Keratinocyte (primary cell): Measurements from ENCODE around the gene RNPS1. TPM values are rescaled to one million over a fixed set of nuclear protein-coding genes. Genes with fewer than 3 reads are reported as not detected.
"Not testable (repeated sequence)": the region's sequence is repeated elsewhere in the genome, so short reads cannot be mapped to it uniquely, and the experiment has no call there.

Experiments used
- DNase-seq: peaks from one replicate; pipeline ENCODE4 v3.0.0-alpha.2; 2011; ENCODE audit warnings: low read depth, missing footprints, low spot score
- FAIRE-seq: peaks from 2 replicates; lab custom pipeline; 2011; peaks lifted over from hg19 to GRCh38; lab: Jason Lieb, UNC
- H2AFZ ChIP-seq: 2 replicates; pipeline ENCODE4 v1.6.0; 2012; ENCODE audit warnings: low read length, control low read depth, inconsistent platforms; ENCODE audit not compliant: control insufficient read depth
- H3K27ac ChIP-seq: 2 replicates; pipeline ENCODE4 v1.5.1; 2011; ENCODE audit warnings: low read length; ENCODE audit not compliant: control insufficient read depth, insufficient read depth
- H3K27me3 ChIP-seq: 3 replicates; pipeline ENCODE4 v1.6.0; 2011; ENCODE audit warnings: low read length; ENCODE audit not compliant: control insufficient read depth, insufficient read depth; ENCODE audit errors: extremely low read depth
- H3K36me3 ChIP-seq, 2 experiments: 2 replicates in 1 of 2; 3 replicates in 1 of 2; pipeline ENCODE4 v1.5.1; 2011; ENCODE audit warnings: low read length in 2 of 2, mild to moderate bottlenecking in 1 of 2; ENCODE audit not compliant: control insufficient read depth in 2 of 2, insufficient read depth in 2 of 2; ENCODE audit errors: extremely low read depth in 1 of 2
- H3K4me1 ChIP-seq: 3 replicates; pipeline ENCODE4 v1.5.1; 2011; ENCODE audit warnings: low read length; ENCODE audit not compliant: control insufficient read depth, insufficient read depth; ENCODE audit errors: extremely low read depth
- H3K4me2 ChIP-seq: 3 replicates; pipeline ENCODE4 v1.6.0; 2011; ENCODE audit warnings: low read depth, low read length; ENCODE audit not compliant: control insufficient read depth, insufficient read depth; ENCODE audit errors: extremely low read depth
- H3K4me3 ChIP-seq, 3 experiments: fragments of 200-600 bp in 1 of 3; sonication (generic) in 1 of 3; 2 replicates in 2 of 3; 3 replicates in 1 of 3; pipeline ENCODE4 v1.5.1; 2011 to 2016; ENCODE audit warnings: low read length in 3 of 3, mild to moderate bottlenecking in 3 of 3, control low read depth in 2 of 3, inconsistent platforms in 1 of 3, low read depth in 1 of 3, mixed read lengths in 1 of 3, mixed run types in 1 of 3, moderate library complexity in 1 of 3; ENCODE audit not compliant: control insufficient read depth in 2 of 3, insufficient read depth in 2 of 3; ENCODE audit errors: extremely low read depth in 1 of 3
- H3K79me2 ChIP-seq: 2 replicates; pipeline ENCODE4 v1.6.0; 2012; ENCODE audit warnings: low read length; ENCODE audit not compliant: control insufficient read depth, insufficient read depth
- H3K9ac ChIP-seq: 3 replicates; pipeline ENCODE4 v1.6.0; 2011; ENCODE audit warnings: low read length; ENCODE audit not compliant: control insufficient read depth, insufficient read depth; ENCODE audit errors: extremely low read depth
- H3K9me1 ChIP-seq: 3 replicates; pipeline ENCODE4 v1.6.0; 2011; ENCODE audit warnings: low read length; ENCODE audit not compliant: control insufficient read depth, insufficient read depth; ENCODE audit errors: extremely low read depth
- H3K9me3 ChIP-seq: 2 replicates; pipeline ENCODE4 v1.5.1; 2012; ENCODE audit warnings: low read depth, low read length; ENCODE audit not compliant: control insufficient read depth
- H4K20me1 ChIP-seq: 3 replicates; pipeline ENCODE4 v1.6.0; 2011; ENCODE audit warnings: low read length; ENCODE audit not compliant: control insufficient read depth, insufficient read depth; ENCODE audit errors: extremely low read depth
- CTCF ChIP-seq, 3 experiments: IDR thresholded peaks in 1 of 3; conservative IDR thresholded peaks in 1 of 3; optimal IDR thresholded peaks in 1 of 3; 2 replicates in 2 of 3; 3 replicates in 1 of 3; pipeline versions ENCODE3 to v1.5.1; 2011; ENCODE audit warnings: low read length in 3 of 3, mild to moderate bottlenecking in 3 of 3, moderate library complexity in 2 of 3, control low read depth in 1 of 3, inconsistent platforms in 1 of 3; ENCODE audit not compliant: insufficient read depth in 2 of 3; ENCODE audit errors: extremely low read depth in 1 of 3
- EZH2 ChIP-seq: IDR thresholded peaks from one replicate; pipeline ENCODE4 v1.6.1; 2012; ENCODE audit warnings: inconsistent platforms, mild to moderate bottlenecking, low read length, moderate library complexity
- dilution Hi-C: fragments of 300-500 bp; cut with MboI; formaldehyde crosslinking; loops from one replicate; pipeline ENCODE4 v1.7.0; 2020; ENCODE audit warnings: low sequenced_read_pairs; ENCODE audit not compliant: extremely low pct_ligation_motif_present
- polyA plus RNA-seq, 5 experiments: library from polyadenylated mRNA; depleted of rRNA in 3 of 5; stranded (reverse) in 3 of 5; stranded (forward) in 1 of 5; unstranded in 1 of 5; fragments of >200 nt; gene quantifications; 1 replicate in 1 of 5; 2 replicates in 3 of 5; 3 replicates in 1 of 5; pipeline versions ENCODE4 v1.2.1 to v1.2.3, GENCODE V29; 2011 to 2012; ENCODE audit warnings: missing spikeins in 2 of 5, low read depth in 1 of 5, low replicate concordance in 1 of 5

The RNPS1 gene
- polyA plus RNA-seq, 1 donor (not counting 4 experiments of a cell fraction or from before 2014, with no cell fraction given) = 89.4 TPM

- H3K9me3 ChIP-seq = no peaks in the 10 kb centered on the region
- no peak for DNase-seq
Measured at GRCh38 chr16:2260250-2260649, 7.7 kb downstream of the RNPS1 start.

GRCh38 chr16:2258530-2258929 is 9.4 kb downstream of the RNPS1 start:
- DNase-seq, H3K4me1 ChIP-seq, FAIRE-seq, H2AFZ ChIP-seq, H3K9ac ChIP-seq, dilution Hi-C loops, H3K9me1 ChIP-seq, H3K27ac ChIP-seq, H3K4me3 ChIP-seq, H3K27me3 ChIP-seq, H3K4me2 ChIP-seq, H3K9me3 ChIP-seq: not testable (repeated sequence)
- Histone ChIP-seq H3K36me3 (peaks cover 41 to 58% of the 10 kb centered on the region in 2 experiments), H4K20me1 (peaks cover 19% of the 10 kb centered on the region), H3K79me2 (peaks cover 59% of the 10 kb centered on the region)

More at GRCh38 chr16:2260250-2260649, 7.7 kb downstream of the RNPS1 start:
- Histone ChIP-seq H3K4me1 (no peaks in the 10 kb centered on the region), H3K9ac (no peak overlapping the region), H3K36me3 (peaks cover 39 to 67% of the 10 kb centered on the region in 2 experiments), H4K20me1 (peaks cover 30% of the 10 kb centered on the region), H3K27ac (no peak overlapping the region), H3K4me2 (no peak overlapping the region), H2AFZ (no peak overlapping the region), H3K4me3 (no peak overlapping the region), H3K79me2 (peaks cover 76% of the 10 kb centered on the region), H3K27me3 (no peaks in the 10 kb centered on the region), H3K9me1 (no peaks in the 10 kb centered on the region)
- no peak for FAIRE-seq
- dilution Hi-C loops = no loop called here
- TF ChIP-seq CTCF (optimal IDR thresholded peaks at IDR 0.05 in 1 of 3, IDR thresholded peaks at IDR 0.05 in 1 of 3, conservative IDR thresholded peaks at IDR 0.05 in 1 of 3; ENCODE audit: extremely low read depth in 1 of 3, insufficient read depth in 2 of 3, low read length in 3 of 3) = no peak

GRCh38 chr16:2257726-2258125 is 10.2 kb downstream of the RNPS1 start:
- no peaks in the 10 kb centered on the region for H3K4me1 ChIP-seq
- H3K27ac ChIP-seq = no peak overlapping the region
- H3K9me1 ChIP-seq = no peaks in the 10 kb centered on the region
- H3K27me3 ChIP-seq = no peaks in the 10 kb centered on the region
- dilution Hi-C loops = no loop called here
- no peak overlapping the region for H3K9ac ChIP-seq
- H3K4me3 ChIP-seq = no peak overlapping the region
- DNase-seq (no peak), FAIRE-seq (no peak)
- H3K36me3 ChIP-seq = peaks cover 38 to 54% of the 10 kb centered on the region in 2 experiments
- peaks cover 16% of the 10 kb centered on the region for H4K20me1 ChIP-seq
- H3K79me2 ChIP-seq = peaks cover 50% of the 10 kb centered on the region
- no peaks in the 10 kb centered on the region for H3K9me3 ChIP-seq
- TF ChIP-seq EZH2 = no peak
- no peak for TF ChIP-seq CTCF (optimal IDR thresholded peaks at IDR 0.05 in 1 of 3, IDR thresholded peaks at IDR 0.05 in 1 of 3, conservative IDR thresholded peaks at IDR 0.05 in 1 of 3; ENCODE audit: extremely low read depth in 1 of 3, insufficient read depth in 2 of 3, low read length in 3 of 3)
- no peak overlapping the region for H2AFZ ChIP-seq
- no peak overlapping the region for H3K4me2 ChIP-seq
